Astrocyte (in vitro differentiated cells and primary cell): ENCODE results near the gene FAM81A.

Source experiments
- CTCF ChIP-seq: IDR thresholded peaks from 2 replicates; pipeline ENCODE4 v1.5.1; 2011; ENCODE audit warnings: low read depth, mild to moderate bottlenecking, inconsistent platforms, low read length, moderate library complexity; ENCODE audit not compliant: insufficient read depth
- EZH2 ChIP-seq: IDR thresholded peaks from 2 replicates; pipeline ENCODE4 v1.6.1; 2012; ENCODE audit warnings: mild to moderate bottlenecking, low read length, inconsistent platforms; ENCODE audit not compliant: insufficient read depth

- TF ChIP-seq CTCF = no peak
- TF ChIP-seq EZH2 = no peak
Observed at GRCh38 chr15:59416816-59417215, 21.2 kb upstream of the FAM81A start.
